PC-9 (cell line): ENCODE results near the gene RGS6. TPM values are rescaled to one million over a fixed set of nuclear protein-coding genes. Genes with fewer than 3 reads are reported as not detected.

ENCODE experiments used
- BruUV-seq: library from RNA; stranded (reverse); fragments of 400-500 nt; replicated peaks from 2 replicates; lab custom pipeline; 2021; lab: Mats Ljungman, UMichigan
- CTCF ChIA-PET: fragments of 300-600 bp; sonication (Branson Sonifier 250); formaldehyde crosslinking; loops from one replicate; lab custom pipeline; 2022; ENCODE audit warnings: antibody characterized with exemption; lab: Charles Lee
- POLR2A ChIA-PET: fragments of 300-600 bp; sonication (Branson Sonifier 250); formaldehyde crosslinking; loops from one replicate; lab custom pipeline; 2022; ENCODE audit warnings: antibody characterized with exemption; ENCODE audit not compliant: unreplicated experiment; lab: Charles Lee
- DNase-seq, 2 experiments: peaks; one replicate each; pipeline versions ENCODE4 v3.0.0 to v3.0.0-alpha.2; 2015 to 2022; ENCODE audit warnings: mixed read lengths in 1 of 2
- H2AFZ ChIP-seq: fragments of 200-600 bp; sonication (generic); 2 replicates; pipeline ENCODE4 v1.8.1; 2017; ENCODE audit warnings: antibody characterized with exemption
- H3F3A ChIP-seq: fragments of 200-600 bp; sonication (generic); 2 replicates; pipeline ENCODE4 v1.8.1; 2017; ENCODE audit warnings: antibody characterized with exemption, mild to moderate bottlenecking, low read depth; ENCODE audit not compliant: insufficient read depth
- H3K27ac ChIP-seq: fragments of 200-600 bp; sonication (generic); 2 replicates; pipeline ENCODE4 v1.6.1; 2016; ENCODE audit warnings: mixed run types
- H3K27me3 ChIP-seq: fragments of 200-600 bp; sonication (generic); 2 replicates; pipeline ENCODE4 v1.6.1; 2016; ENCODE audit warnings: low read depth, mixed run types; ENCODE audit not compliant: insufficient read depth
- H3K36me3 ChIP-seq: fragments of 200-600 bp; sonication (generic); 2 replicates; pipeline ENCODE4 v1.6.1; 2016; ENCODE audit warnings: low read depth, mixed run types
- H3K4me1 ChIP-seq: fragments of 200-600 bp; sonication (generic); replicated peaks from 2 replicates; pipeline ENCODE4 v1.6.1; 2016; ENCODE audit warnings: mixed run types; ENCODE audit not compliant: insufficient read depth
- H3K4me2 ChIP-seq: fragments of 200-600 bp; sonication (generic); 2 replicates; pipeline ENCODE4 v1.6.1; 2017; ENCODE audit warnings: mixed run types
- H3K4me3 ChIP-seq: fragments of 200-600 bp; sonication (generic); 2 replicates; pipeline ENCODE4 v1.6.1; 2016; ENCODE audit warnings: mixed run types
- H3K79me2 ChIP-seq: fragments of 200-600 bp; sonication (generic); 2 replicates; pipeline ENCODE4 v1.6.1; 2017; ENCODE audit warnings: low read depth, mixed run types
- H3K9me2 ChIP-seq: fragments of 200-600 bp; sonication (generic); 2 replicates; pipeline ENCODE4 v1.8.1; 2017; ENCODE audit warnings: mild to moderate bottlenecking; ENCODE audit not compliant: insufficient read depth
- H3K9me3 ChIP-seq: fragments of 200-600 bp; sonication (generic); 2 replicates; pipeline ENCODE4 v1.8.1; 2016; ENCODE audit warnings: low read depth; ENCODE audit not compliant: insufficient read depth
- H4K20me1 ChIP-seq: fragments of 200-600 bp; sonication (generic); 2 replicates; pipeline ENCODE4 v1.8.1; 2017; ENCODE audit not compliant: insufficient read depth
- CTCF ChIP-seq: fragments of 200-600 bp; sonication (generic); conservative IDR thresholded peaks from 2 replicates; pipeline ENCODE4 v1.6.1; 2017; ENCODE audit warnings: mixed run types, antibody characterized with exemption, mild to moderate bottlenecking, moderate library complexity
- EZH2 ChIP-seq: fragments of 200-600 bp; sonication (generic); IDR thresholded peaks from 2 replicates; pipeline ENCODE4 v1.8.0; 2017; ENCODE audit warnings: antibody characterized with exemption, low read depth
- intact Hi-C: fragments of 100-400 bp; cut with micrococcal nuclease; formaldehyde crosslinking; loops from one replicate; pipeline ENCODE4 v1.10.0; 2022; ENCODE audit not compliant: unreplicated experiment
- total RNA-seq: library from RNA; stranded (reverse); gene quantifications from 2 replicates; pipeline ENCODE4 v1.2.3, GENCODE V29; 2021

RGS6 gene
- total RNA-seq, 1 experiment from 2014 or later: not detected

GRCh38 chr14:72432748-72433147, 500.5 kb downstream of the RGS6 start:
- no peak overlapping the region for H3K27ac ChIP-seq

GRCh38 chr14:72433511-72433910, 501.3 kb downstream of the RGS6 start:
- H2AFZ ChIP-seq: no peak overlapping the region
- H3K79me2 ChIP-seq: no peaks in the 10 kb centered on the region
- H3K4me3 ChIP-seq: no peak overlapping the region
- TF ChIP-seq CTCF (no peak), EZH2 (no peak)
- peaks cover 8% of the 10 kb centered on the region; the same call in 1 of the 2 replicates for H3K27me3 ChIP-seq
- BruUV-seq: no TSS peak
- H4K20me1 ChIP-seq: no peaks in the 10 kb centered on the region
- H3K9me2 ChIP-seq: no peaks in the 10 kb centered on the region
- no peak overlapping the region for H3K27ac ChIP-seq
- H3K9me3 ChIP-seq: no peaks in the 10 kb centered on the region
- no peaks in the 10 kb centered on the region for H3F3A ChIP-seq
- DNase-seq: no peak
- ChIA-PET CTCF (no interaction called here), POLR2A (no interaction called here)
- H3K4me2 ChIP-seq: no peak overlapping the region
- H3K36me3 ChIP-seq: no peaks in the 10 kb centered on the region
- intact Hi-C loops: no loop called here
- H3K4me1 ChIP-seq: no peaks in the 10 kb centered on the region

More at GRCh38 chr14:72432748-72433147, 500.5 kb downstream of the RGS6 start:
- Histone ChIP-seq H3K4me3 (no peak overlapping the region), H3K9me2 (no peaks in the 10 kb centered on the region), H3K4me2 (no peak overlapping the region), H3K79me2 (no peaks in the 10 kb centered on the region), H3K36me3 (no peaks in the 10 kb centered on the region), H3F3A (no peaks in the 10 kb centered on the region), H3K9me3 (no peaks in the 10 kb centered on the region), H4K20me1 (no peaks in the 10 kb centered on the region), H3K4me1 (no peaks in the 10 kb centered on the region), H2AFZ (no peak overlapping the region), H3K27me3 (peaks cover 5% of the 10 kb centered on the region; the same call in 1 of the 2 replicates)
- POLR2A ChIA-PET: no interaction called here
- no peak for TF ChIP-seq EZH2
- no peak for TF ChIP-seq CTCF
- no TSS peak for BruUV-seq
- CTCF ChIA-PET: no interaction called here
- DNase-seq: no peak
- intact Hi-C loops: no loop called here

GRCh38 chr14:72434856-72435255, 502.6 kb downstream of the RGS6 start:
- no peaks in the 10 kb centered on the region for H4K20me1 ChIP-seq
- TF ChIP-seq EZH2 (no peak), CTCF (no peak)
- no peaks in the 10 kb centered on the region for H3K9me3 ChIP-seq
- no peak overlapping the region for H3K27ac ChIP-seq
- no peak overlapping the region for H2AFZ ChIP-seq
- no TSS peak for BruUV-seq
- H3K36me3 ChIP-seq: no peaks in the 10 kb centered on the region
- no peaks in the 10 kb centered on the region for H3K4me1 ChIP-seq
- no peaks in the 10 kb centered on the region for H3F3A ChIP-seq
- H3K4me2 ChIP-seq: no peak overlapping the region
- no peak for DNase-seq
- intact Hi-C loops: no loop called here
- no peak overlapping the region for H3K4me3 ChIP-seq
- no peaks in the 10 kb centered on the region for H3K79me2 ChIP-seq
- H3K9me2 ChIP-seq: no peaks in the 10 kb centered on the region
- ChIA-PET CTCF (no interaction called here), POLR2A (no interaction called here)
- H3K27me3 ChIP-seq: peaks cover 20% of the 10 kb centered on the region; the same call in 1 of the 2 replicates
